HEK293 (cell line): Measurements from ENCODE around the gene KCNQ4.

Source experiments
- CTCF ChIA-PET: fragments of 350-600 bp; formaldehyde crosslinking; extraction: SDS; loops from one replicate; lab custom pipeline; 2021; ENCODE audit warnings: antibody characterized with exemption; lab: Yijun Ruan, JAX
- POLR2A ChIA-PET: fragments of 300-600 bp; formaldehyde crosslinking; extraction: SDS; loops from one replicate; lab custom pipeline; 2020; ENCODE audit warnings: antibody characterized with exemption, inconsistent platforms; lab: Yijun Ruan, JAX
- H3K27ac ChIP-seq: fragments of 200-500 bp; sonication (Bioruptor generic); 2 replicates; pipeline ENCODE4 v1.5.1; 2014; ENCODE audit warnings: low read depth, low read length, control low read depth, inconsistent platforms; ENCODE audit errors: extremely low read depth
- H3K36me3 ChIP-seq, 2 experiments: fragments of 200-500 bp in 1 of 2; sonication (Bioruptor generic) in 1 of 2; 1 replicate in 1 of 2; 2 replicates in 1 of 2; pipeline ENCODE4 v1.5.1; 2014 to 2017; ENCODE audit warnings: inconsistent platforms in 2 of 2, low read length in 2 of 2; ENCODE audit not compliant: control insufficient read depth in 2 of 2, insufficient read depth in 1 of 2
- H3K4me1 ChIP-seq: fragments of 200-500 bp; sonication (Bioruptor generic); 2 replicates; pipeline ENCODE4 v1.5.1; 2014; ENCODE audit warnings: mild to moderate bottlenecking, low read length, inconsistent platforms; ENCODE audit not compliant: control insufficient read depth, insufficient read depth
- H3K4me3 ChIP-seq: 2 replicates; pipeline ENCODE4 v1.5.1; 2011; ENCODE audit warnings: low read depth, mild to moderate bottlenecking, control low read depth, low read length, moderate library complexity
- H3K9me3 ChIP-seq: fragments of 200-500 bp; sonication (Bioruptor generic); 2 replicates; pipeline ENCODE4 v1.5.1; 2014; ENCODE audit warnings: low read depth, low read length, inconsistent platforms; ENCODE audit not compliant: control insufficient read depth, insufficient read depth
- GLIS1 ChIP-seq: fragments of 450-650 bp; formaldehyde crosslinking; IDR thresholded peaks from 2 replicates; pipeline ENCODE4 v1.5.1; 2016; ENCODE audit warnings: missing biosample characterization, missing genetic modification characterization
- SCRT1 ChIP-seq: fragments of 450-650 bp; formaldehyde crosslinking; IDR thresholded peaks from 2 replicates; pipeline ENCODE4 v1.5.1; 2016; ENCODE audit warnings: missing biosample characterization, missing genetic modification characterization, borderline replicate concordance
- ZIC2 ChIP-seq: fragments of 450-650 bp; formaldehyde crosslinking; IDR thresholded peaks from 2 replicates; pipeline ENCODE4 v1.5.1; 2016; ENCODE audit warnings: missing biosample characterization, missing genetic modification characterization
- ZNF132 ChIP-seq: fragments of 450-650 bp; formaldehyde crosslinking; IDR thresholded peaks from 2 replicates; pipeline ENCODE4 v1.5.1; 2017; ENCODE audit warnings: missing biosample characterization, missing genetic modification characterization, borderline replicate concordance
- ZNF169 ChIP-seq: fragments of 450-650 bp; formaldehyde crosslinking; IDR thresholded peaks from 2 replicates; pipeline ENCODE4 v1.5.1; 2016; ENCODE audit warnings: missing biosample characterization, missing genetic modification characterization
- ZNF521 ChIP-seq: fragments of 450-650 bp; formaldehyde crosslinking; IDR thresholded peaks from 2 replicates; pipeline ENCODE4 v1.5.1; 2017; ENCODE audit warnings: missing biosample characterization, mild to moderate bottlenecking, missing genetic modification characterization
- ZNF701 ChIP-seq: fragments of 450-650 bp; formaldehyde crosslinking; IDR thresholded peaks from 2 replicates; pipeline ENCODE4 v1.5.1; 2016; ENCODE audit warnings: missing biosample characterization, missing genetic modification characterization
- ZNF830 ChIP-seq: fragments of 450-650 bp; IDR thresholded peaks from 2 replicates; pipeline ENCODE4 v1.5.0; 2018; ENCODE audit warnings: missing biosample characterization, missing genetic modification characterization, low read depth, mild to moderate bottlenecking, moderate library complexity
- ZNF843 ChIP-seq: fragments of 450-650 bp; formaldehyde crosslinking; IDR thresholded peaks from 2 replicates; pipeline ENCODE4 v1.5.1; 2016; ENCODE audit warnings: missing biosample characterization, missing genetic modification characterization
- TF ChIP-seq, protein P1 (sequence below): fragments of 450-650 bp; IDR thresholded peaks from 2 replicates; pipeline ENCODE4 v1.5.1; 2018; ENCODE audit warnings: missing biosample characterization, missing genetic modification characterization
- TF ChIP-seq, protein P2 (sequence below): fragments of 450-650 bp; formaldehyde crosslinking; IDR thresholded peaks from 2 replicates; pipeline ENCODE4 v1.5.1; 2016; ENCODE audit warnings: missing biosample characterization, missing genetic modification characterization
- TF ChIP-seq, protein P3 (sequence below): fragments of 450-650 bp; formaldehyde crosslinking; IDR thresholded peaks from 2 replicates; pipeline ENCODE4 v1.5.1; 2017; ENCODE audit warnings: missing biosample characterization, missing genetic modification characterization
- TF ChIP-seq, protein P4 (sequence below): fragments of 450-650 bp; formaldehyde crosslinking; IDR thresholded peaks from 2 replicates; pipeline ENCODE4 v1.5.1; 2017; ENCODE audit warnings: missing biosample characterization, mild to moderate bottlenecking, missing genetic modification characterization, moderate library complexity
- TF ChIP-seq, protein P5 (sequence below): fragments of 450-650 bp; formaldehyde crosslinking; IDR thresholded peaks from 2 replicates; pipeline ENCODE4 v1.5.1; 2016; ENCODE audit warnings: missing biosample characterization, missing genetic modification characterization
- TF ChIP-seq, protein P6 (sequence below): IDR thresholded peaks from 2 replicates; pipeline ENCODE4 v1.6.1; 2011; ENCODE audit warnings: mild to moderate bottlenecking, low read depth, low read length, borderline replicate concordance
- TF ChIP-seq, protein P7 (sequence below): fragments of 450-650 bp; formaldehyde crosslinking; IDR thresholded peaks from 2 replicates; pipeline ENCODE4 v1.5.1; 2016; ENCODE audit warnings: missing biosample characterization, missing genetic modification characterization

KCNQ4 gene

DNA sequence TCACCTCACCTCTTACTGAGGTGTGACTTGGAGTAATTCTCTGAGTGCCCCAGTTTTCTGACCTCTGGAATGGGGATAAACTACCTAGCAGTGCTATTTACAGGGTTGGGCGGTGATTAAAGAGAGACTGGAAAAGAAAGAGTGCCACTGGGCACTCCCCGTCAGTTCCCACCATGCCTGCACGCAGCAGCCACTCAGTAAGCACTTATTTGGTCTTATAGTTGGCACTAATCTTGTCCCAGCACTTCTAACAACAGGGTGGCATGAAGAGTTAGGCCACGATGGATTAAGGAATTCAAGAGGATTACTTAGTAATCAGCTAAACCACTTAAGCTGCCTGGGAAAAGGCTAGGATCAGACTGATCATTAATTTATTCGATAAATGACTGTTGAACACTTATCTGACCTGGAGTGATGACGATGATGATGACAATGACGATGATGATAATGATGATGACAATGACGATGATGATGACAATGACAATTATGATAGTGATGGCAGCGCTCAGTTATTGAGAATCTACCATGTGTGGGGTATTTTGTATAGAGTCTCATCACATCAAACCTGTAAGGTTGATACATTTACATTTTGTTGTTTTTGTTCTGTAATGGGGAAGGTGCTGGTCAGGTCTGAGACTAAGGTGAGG is 73.2 kb downstream of the KCNQ4 start:
- Histone ChIP-seq H3K36me3 (no peaks in the 10 kb centered on the region), H3K4me3 (no peak overlapping the region), H3K9me3 (no peaks in the 10 kb centered on the region), H3K27ac (no peak overlapping the region), H3K4me1 (no peaks in the 10 kb centered on the region)
- ChIA-PET POLR2A (interaction anchor here (0.6 kb wide), 1 partner anchor 78 kb away, joined by 3 read pairs; no protein-coding TSS in a partner anchor), CTCF (interaction anchor here (17.3 kb wide), 1 partner anchor 91 kb away, joined by 415 read pairs; no protein-coding TSS in a partner anchor)
- TF ChIP-seq, protein P1, sequence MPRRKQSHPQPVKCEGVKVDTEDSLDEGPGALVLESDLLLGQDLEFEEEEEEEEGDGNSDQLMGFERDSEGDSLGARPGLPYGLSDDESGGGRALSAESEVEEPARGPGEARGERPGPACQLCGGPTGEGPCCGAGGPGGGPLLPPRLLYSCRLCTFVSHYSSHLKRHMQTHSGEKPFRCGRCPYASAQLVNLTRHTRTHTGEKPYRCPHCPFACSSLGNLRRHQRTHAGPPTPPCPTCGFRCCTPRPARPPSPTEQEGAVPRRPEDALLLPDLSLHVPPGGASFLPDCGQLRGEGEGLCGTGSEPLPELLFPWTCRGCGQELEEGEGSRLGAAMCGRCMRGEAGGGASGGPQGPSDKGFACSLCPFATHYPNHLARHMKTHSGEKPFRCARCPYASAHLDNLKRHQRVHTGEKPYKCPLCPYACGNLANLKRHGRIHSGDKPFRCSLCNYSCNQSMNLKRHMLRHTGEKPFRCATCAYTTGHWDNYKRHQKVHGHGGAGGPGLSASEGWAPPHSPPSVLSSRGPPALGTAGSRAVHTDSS = peak; percentile 80
- TF ChIP-seq ZNF169 (tag by site-specific recombination) (no peak), ZNF521 (tag by site-specific recombination) (no peak)
- TF ChIP-seq, protein P2, sequence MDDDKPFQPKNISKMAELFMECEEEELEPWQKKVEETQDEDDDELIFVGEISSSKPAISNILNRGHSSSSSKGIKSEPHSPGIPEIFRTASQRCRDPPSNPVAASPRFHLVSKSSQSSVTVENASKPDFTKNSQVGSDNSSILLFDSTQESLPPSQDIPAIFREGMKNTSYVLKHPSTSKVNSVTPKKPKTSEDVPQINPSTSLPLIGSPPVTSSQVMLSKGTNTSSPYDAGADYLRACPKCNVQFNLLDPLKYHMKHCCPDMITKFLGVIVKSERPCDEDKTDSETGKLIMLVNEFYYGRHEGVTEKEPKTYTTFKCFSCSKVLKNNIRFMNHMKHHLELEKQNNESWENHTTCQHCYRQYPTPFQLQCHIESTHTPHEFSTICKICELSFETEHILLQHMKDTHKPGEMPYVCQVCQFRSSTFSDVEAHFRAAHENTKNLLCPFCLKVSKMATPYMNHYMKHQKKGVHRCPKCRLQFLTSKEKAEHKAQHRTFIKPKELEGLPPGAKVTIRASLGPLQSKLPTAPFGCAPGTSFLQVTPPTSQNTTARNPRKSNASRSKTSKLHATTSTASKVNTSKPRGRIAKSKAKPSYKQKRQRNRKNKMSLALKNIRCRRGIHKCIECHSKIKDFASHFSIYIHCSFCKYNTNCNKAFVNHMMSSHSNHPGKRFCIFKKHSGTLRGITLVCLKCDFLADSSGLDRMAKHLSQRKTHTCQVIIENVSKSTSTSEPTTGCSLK (tag by site-specific recombination) = no peak
- TF ChIP-seq, protein P3, sequence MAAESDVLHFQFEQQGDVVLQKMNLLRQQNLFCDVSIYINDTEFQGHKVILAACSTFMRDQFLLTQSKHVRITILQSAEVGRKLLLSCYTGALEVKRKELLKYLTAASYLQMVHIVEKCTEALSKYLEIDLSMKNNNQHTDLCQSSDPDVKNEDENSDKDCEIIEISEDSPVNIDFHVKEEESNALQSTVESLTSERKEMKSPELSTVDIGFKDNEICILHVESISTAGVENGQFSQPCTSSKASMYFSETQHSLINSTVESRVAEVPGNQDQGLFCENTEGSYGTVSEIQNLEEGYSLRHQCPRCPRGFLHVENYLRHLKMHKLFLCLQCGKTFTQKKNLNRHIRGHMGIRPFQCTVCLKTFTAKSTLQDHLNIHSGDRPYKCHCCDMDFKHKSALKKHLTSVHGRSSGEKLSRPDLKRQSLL = no peak

DNA sequence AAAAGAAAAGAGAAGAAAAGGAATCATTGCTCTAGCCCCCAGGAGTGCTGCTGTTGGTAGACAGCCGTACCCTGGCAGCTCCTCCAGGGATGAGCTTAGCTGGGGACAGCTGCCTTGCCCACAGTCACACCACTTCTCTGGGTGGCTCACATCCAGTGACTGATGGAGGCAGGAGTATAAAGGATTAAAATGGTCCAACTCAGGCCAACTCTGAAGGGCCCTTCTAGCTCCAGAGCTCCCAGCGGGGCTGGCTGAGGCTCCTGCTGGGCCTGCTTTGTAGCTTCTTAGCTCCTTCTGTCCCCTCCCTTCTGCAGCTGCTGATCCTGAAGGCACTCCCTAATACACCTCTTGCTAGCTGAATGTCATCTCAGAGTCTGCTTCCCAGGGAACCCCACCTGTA is 74.2 kb downstream of the KCNQ4 start:
- no peak overlapping the region for H3K27ac ChIP-seq
- TF ChIP-seq GLIS1 = no peak
- TF ChIP-seq, protein P4, sequence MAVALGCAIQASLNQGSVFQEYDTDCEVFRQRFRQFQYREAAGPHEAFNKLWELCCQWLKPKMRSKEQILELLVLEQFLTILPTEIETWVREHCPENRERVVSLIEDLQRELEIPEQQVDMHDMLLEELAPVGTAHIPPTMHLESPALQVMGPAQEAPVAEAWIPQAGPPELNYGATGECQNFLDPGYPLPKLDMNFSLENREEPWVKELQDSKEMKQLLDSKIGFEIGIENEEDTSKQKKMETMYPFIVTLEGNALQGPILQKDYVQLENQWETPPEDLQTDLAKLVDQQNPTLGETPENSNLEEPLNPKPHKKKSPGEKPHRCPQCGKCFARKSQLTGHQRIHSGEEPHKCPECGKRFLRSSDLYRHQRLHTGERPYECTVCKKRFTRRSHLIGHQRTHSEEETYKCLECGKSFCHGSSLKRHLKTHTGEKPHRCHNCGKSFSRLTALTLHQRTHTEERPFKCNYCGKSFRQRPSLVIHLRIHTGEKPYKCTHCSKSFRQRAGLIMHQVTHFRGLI (tag by site-specific recombination) = 0 out of 2 replicates have a peak, but pooled peaks have one; percentile 22
- no peak for TF ChIP-seq ZNF132
- TF ChIP-seq ZNF701 (tag by site-specific recombination) = no peak
- 0 out of 2 replicates have a peak, but pooled peaks have one; percentile 18 for TF ChIP-seq ZIC2 (tag by site-specific recombination)
- ChIA-PET CTCF (interaction anchor here (0.6 to 17.3 kb wide), 4 partner anchors 34 to 706 kb away, joined by 3 to 415 read pairs (median 4); no protein-coding TSS in a partner anchor), POLR2A (no interaction called here)
- H3K9me3 ChIP-seq = no peaks in the 10 kb centered on the region
- H3K4me3 ChIP-seq = no peak overlapping the region
- H3K4me1 ChIP-seq = no peaks in the 10 kb centered on the region
- H3K36me3 ChIP-seq = no peaks in the 10 kb centered on the region

DNA sequence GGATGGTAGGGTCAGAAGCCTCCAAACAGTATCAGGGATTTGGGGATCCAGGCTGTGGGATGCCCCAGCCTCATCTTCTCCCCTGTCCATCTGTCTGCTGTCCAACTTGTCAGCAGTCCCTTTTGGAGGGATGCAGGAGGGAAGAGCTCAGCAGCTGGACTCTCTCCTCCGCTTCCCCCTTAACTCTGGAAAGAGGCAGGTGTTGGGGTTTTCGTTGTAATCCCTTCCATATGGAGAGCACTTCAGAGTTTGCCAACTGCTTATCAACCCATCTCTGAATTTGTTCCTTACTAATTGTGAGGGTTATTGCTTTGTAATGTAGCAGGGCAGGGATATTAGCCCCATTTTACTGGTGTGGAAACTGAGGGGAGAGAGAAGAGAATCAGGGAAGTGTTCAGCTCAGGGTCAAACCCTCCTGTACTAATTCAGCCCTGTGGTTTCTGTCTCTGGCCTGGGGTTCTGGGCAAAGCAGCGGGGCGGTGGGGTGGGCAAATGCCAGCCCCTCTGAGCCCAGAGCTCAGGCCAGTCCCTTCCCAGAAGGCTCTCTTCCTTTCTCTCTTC is 75.3 kb downstream of the KCNQ4 start:
- no peaks in the 10 kb centered on the region for H3K36me3 ChIP-seq
- CTCF ChIA-PET = interaction anchor here (1.6 to 17.3 kb wide), 2 partner anchors 9 to 89 kb away, joined by 11 to 415 read pairs; no protein-coding TSS in a partner anchor
- TF ChIP-seq SCRT1 (tag by site-specific recombination) (no peak), ZNF830 (tag by site-specific recombination) (no peak), ZNF843 (tag by site-specific recombination) (no peak)
- TF ChIP-seq, protein P5, sequence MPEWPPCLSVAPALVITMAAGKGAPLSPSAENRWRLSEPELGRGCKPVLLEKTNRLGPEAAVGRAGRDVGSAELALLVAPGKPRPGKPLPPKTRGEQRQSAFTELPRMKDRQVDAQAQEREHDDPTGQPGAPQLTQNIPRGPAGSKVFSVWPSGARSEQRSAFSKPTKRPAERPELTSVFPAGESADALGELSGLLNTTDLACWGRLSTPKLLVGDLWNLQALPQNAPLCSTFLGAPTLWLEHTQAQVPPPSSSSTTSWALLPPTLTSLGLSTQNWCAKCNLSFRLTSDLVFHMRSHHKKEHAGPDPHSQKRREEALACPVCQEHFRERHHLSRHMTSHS (tag by site-specific recombination) = no peak
- TF ChIP-seq, protein P6, sequence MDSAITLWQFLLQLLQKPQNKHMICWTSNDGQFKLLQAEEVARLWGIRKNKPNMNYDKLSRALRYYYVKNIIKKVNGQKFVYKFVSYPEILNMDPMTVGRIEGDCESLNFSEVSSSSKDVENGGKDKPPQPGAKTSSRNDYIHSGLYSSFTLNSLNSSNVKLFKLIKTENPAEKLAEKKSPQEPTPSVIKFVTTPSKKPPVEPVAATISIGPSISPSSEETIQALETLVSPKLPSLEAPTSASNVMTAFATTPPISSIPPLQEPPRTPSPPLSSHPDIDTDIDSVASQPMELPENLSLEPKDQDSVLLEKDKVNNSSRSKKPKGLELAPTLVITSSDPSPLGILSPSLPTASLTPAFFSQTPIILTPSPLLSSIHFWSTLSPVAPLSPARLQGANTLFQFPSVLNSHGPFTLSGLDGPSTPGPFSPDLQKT = no peak
- TF ChIP-seq, protein P7, sequence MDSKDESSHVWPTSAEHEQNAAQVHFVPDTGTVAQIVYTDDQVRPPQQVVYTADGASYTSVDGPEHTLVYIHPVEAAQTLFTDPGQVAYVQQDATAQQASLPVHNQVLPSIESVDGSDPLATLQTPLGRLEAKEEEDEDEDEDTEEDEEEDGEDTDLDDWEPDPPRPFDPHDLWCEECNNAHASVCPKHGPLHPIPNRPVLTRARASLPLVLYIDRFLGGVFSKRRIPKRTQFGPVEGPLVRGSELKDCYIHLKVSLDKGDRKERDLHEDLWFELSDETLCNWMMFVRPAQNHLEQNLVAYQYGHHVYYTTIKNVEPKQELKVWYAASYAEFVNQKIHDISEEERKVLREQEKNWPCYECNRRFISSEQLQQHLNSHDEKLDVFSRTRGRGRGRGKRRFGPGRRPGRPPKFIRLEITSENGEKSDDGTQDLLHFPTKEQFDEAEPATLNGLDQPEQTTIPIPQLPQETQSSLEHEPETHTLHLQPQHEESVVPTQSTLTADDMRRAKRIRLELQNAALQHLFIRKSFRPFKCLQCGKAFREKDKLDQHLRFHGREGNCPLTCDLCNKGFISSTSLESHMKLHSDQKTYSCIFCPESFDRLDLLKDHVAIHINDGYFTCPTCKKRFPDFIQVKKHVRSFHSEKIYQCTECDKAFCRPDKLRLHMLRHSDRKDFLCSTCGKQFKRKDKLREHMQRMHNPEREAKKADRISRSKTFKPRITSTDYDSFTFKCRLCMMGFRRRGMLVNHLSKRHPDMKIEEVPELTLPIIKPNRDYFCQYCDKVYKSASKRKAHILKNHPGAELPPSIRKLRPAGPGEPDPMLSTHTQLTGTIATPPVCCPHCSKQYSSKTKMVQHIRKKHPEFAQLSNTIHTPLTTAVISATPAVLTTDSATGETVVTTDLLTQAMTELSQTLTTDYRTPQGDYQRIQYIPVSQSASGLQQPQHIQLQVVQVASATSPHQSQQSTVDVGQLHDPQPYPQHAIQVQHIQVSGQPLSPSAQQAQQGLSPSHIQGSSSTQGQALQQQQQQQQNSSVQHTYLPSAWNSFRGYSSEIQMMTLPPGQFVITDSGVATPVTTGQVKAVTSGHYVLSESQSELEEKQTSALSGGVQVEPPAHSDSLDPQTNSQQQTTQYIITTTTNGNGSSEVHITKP (tag by site-specific recombination) = no peak

More for the DNA sequence above, 75.3 kb downstream of the KCNQ4 start:
- Histone ChIP-seq H3K4me1 (no peaks in the 10 kb centered on the region), H3K9me3 (no peaks in the 10 kb centered on the region), H3K27ac (no peak overlapping the region), H3K4me3 (no peak overlapping the region)
- POLR2A ChIA-PET = no interaction called here
